Measurements from ENCODE around the gene NTM. TPM values are rescaled to one million over a fixed set of nuclear protein-coding genes. Genes with fewer than 3 reads are reported as not detected.

Gene NTM
- total RNA-seq, 1 experiment from 2014 or later = not detected

DNA sequence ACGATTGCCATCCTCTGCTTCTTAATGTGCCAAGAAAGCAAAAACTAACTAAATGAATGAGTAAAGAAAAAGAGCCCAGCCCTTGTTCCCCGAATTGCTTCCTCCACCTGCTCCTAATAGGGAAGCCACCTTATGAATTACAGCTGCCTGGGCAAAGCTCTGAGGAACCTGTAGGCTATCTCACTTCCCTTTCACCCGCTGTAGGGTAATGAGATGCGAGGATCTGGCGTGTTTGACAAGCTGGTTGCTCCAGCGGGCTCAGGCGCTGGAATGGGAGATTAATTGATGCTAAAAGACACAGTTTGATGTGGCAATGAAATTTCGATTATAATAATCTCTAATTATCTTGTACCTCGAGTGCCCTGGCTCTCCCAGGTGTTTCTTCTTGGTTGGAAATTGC lies 256.4 kb downstream of the NTM start (continued):
- no peak for TF ChIP-seq FOSL1 (IDR thresholded peaks at IDR 0.05; ENCODE audit: low read depth)
- TF ChIP-seq ZNF274 (IDR thresholded peaks at IDR 0.05; ENCODE audit: low read depth, low read length) = no peak
- no peak for TF ChIP-seq CBX3 (IDR thresholded peaks at IDR 0.05; ENCODE audit: low read depth)
- TF ChIP-seq, protein P1, sequence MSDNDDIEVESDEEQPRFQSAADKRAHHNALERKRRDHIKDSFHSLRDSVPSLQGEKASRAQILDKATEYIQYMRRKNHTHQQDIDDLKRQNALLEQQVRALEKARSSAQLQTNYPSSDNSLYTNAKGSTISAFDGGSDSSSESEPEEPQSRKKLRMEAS (IDR thresholded peaks at IDR 0.05) = no peak
- no peak for TF ChIP-seq TCF7L2 (IDR thresholded peaks at IDR 0.05; ENCODE audit: borderline replicate concordance, extremely low read depth, insufficient read depth, insufficient read length)
- TF ChIP-seq, protein P2, sequence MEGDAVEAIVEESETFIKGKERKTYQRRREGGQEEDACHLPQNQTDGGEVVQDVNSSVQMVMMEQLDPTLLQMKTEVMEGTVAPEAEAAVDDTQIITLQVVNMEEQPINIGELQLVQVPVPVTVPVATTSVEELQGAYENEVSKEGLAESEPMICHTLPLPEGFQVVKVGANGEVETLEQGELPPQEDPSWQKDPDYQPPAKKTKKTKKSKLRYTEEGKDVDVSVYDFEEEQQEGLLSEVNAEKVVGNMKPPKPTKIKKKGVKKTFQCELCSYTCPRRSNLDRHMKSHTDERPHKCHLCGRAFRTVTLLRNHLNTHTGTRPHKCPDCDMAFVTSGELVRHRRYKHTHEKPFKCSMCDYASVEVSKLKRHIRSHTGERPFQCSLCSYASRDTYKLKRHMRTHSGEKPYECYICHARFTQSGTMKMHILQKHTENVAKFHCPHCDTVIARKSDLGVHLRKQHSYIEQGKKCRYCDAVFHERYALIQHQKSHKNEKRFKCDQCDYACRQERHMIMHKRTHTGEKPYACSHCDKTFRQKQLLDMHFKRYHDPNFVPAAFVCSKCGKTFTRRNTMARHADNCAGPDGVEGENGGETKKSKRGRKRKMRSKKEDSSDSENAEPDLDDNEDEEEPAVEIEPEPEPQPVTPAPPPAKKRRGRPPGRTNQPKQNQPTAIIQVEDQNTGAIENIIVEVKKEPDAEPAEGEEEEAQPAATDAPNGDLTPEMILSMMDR (IDR thresholded peaks at IDR 0.05 in 2 of 3, conservative IDR thresholded peaks at IDR 0.05 in 1 of 3; ENCODE audit: borderline replicate concordance in 1 of 3, insufficient read depth in 1 of 3, low read depth in 2 of 3, low read length in 2 of 3) = no peak
- TF ChIP-seq EZH2phosphoT487 (IDR thresholded peaks at IDR 0.05; ENCODE audit: borderline replicate concordance) = no peak

DNA sequence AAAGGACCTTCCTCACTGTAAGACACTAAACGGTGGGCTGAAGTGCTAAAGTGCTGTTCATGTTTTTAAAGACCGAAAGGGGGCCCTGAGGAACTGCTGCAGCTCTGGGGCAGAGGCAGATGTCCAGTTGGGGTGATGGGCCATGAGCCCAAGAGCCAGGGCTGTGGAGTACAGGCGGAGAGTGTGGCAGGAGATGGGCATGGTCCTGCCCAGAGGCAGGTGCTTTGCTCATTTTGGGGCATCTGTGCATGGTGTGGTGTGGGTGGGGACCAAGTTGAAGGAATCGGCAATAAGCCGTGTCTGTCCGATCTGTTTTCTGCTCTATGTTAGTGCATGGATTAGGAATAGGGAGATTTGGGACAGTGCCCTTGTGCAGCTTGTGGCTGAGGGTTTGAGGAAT lies 258.3 kb downstream of the NTM start:
- Histone ChIP-seq H2AFZ (ENCODE audit: low read depth, low read length, poor library complexity, severe bottlenecking) (no peak overlapping the region), H3K79me2 (ENCODE audit: insufficient read depth, low read length) (no peaks in the 10 kb centered on the region), H3K9me2 (ENCODE audit: insufficient read depth) (no peaks in the 10 kb centered on the region), H3K4me2 (ENCODE audit: low read length) (no peak overlapping the region), H3K9me3 (ENCODE audit: control insufficient read depth in 1 of 2, insufficient read depth in 1 of 2, low read depth in 1 of 2, low read length in 2 of 2) (peaks cover 0 to 4% of the 10 kb centered on the region in 2 experiments; a peak in 1 of 4 replicates), H3K4me3 (replicated peaks in 1 of 2; ENCODE audit: low read depth in 1 of 2, low read length in 2 of 2) (no peak overlapping the region), H3K27ac (ENCODE audit: low read depth, low read length) (no peak overlapping the region), H3K4me1 (ENCODE audit: control insufficient read depth in 1 of 2, insufficient read depth in 2 of 2, low read length in 2 of 2) (no peaks in the 10 kb centered on the region), H3K36me3 (ENCODE audit: control insufficient read depth in 1 of 2, insufficient read depth in 2 of 2, low read length in 2 of 2) (no peaks in the 10 kb centered on the region), H4K20me1 (ENCODE audit: insufficient read depth) (no peaks in the 10 kb centered on the region), H3K9ac (ENCODE audit: low read length) (no peak overlapping the region), H3K27me3 (ENCODE audit: insufficient read depth, low read length) (no peaks in the 10 kb centered on the region)
- DNase-seq (ENCODE audit: low read depth, low spot score) = no peak
- no TSS peak for BruUV-seq (replicated peaks)
- ChIA-PET POLR2A (no interaction called here), RAD21 (ENCODE audit: low non-redundant PET in 1 of 2, low total read pairs in 2 of 2, uncharacterized antibody in 2 of 2, unreplicated experiment in 2 of 2) (no interaction called here), CTCF (no interaction called here)
- no peak for ATAC-seq
- intact Hi-C loops (cut with micrococcal nuclease) = no loop called here
- TF ChIP-seq JUND (IDR thresholded peaks at IDR 0.05) (no peak), ZNF274 (IDR thresholded peaks at IDR 0.05; ENCODE audit: low read depth, low read length) (no peak), SP1 (IDR thresholded peaks at IDR 0.05; ENCODE audit: low read depth) (no peak), RAD21 (IDR thresholded peaks at IDR 0.05; ENCODE audit: low read depth) (no peak), ELF1 (IDR thresholded peaks at IDR 0.05; ENCODE audit: borderline replicate concordance, low read depth) (no peak), SIN3A (IDR thresholded peaks at IDR 0.05; ENCODE audit: low read depth) (no peak), CBX3 (IDR thresholded peaks at IDR 0.05; ENCODE audit: low read depth) (no peak), POLR2AphosphoS5 (IDR thresholded peaks at IDR 0.05; ENCODE audit: low read depth, low read length) (no peak), ZFX (IDR thresholded peaks at IDR 0.05) (no peak)
- TF ChIP-seq, protein P3, sequence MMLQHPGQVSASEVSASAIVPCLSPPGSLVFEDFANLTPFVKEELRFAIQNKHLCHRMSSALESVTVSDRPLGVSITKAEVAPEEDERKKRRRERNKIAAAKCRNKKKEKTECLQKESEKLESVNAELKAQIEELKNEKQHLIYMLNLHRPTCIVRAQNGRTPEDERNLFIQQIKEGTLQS (IDR thresholded peaks at IDR 0.05) = no peak
- TF ChIP-seq, protein P1 (IDR thresholded peaks at IDR 0.05) = no peak
- TF ChIP-seq, protein P2 (IDR thresholded peaks at IDR 0.05 in 2 of 3, conservative IDR thresholded peaks at IDR 0.05 in 1 of 3; ENCODE audit: borderline replicate concordance in 1 of 3, insufficient read depth in 1 of 3, low read depth in 2 of 3, low read length in 2 of 3) = no peak
- TF ChIP-seq, protein P4, sequence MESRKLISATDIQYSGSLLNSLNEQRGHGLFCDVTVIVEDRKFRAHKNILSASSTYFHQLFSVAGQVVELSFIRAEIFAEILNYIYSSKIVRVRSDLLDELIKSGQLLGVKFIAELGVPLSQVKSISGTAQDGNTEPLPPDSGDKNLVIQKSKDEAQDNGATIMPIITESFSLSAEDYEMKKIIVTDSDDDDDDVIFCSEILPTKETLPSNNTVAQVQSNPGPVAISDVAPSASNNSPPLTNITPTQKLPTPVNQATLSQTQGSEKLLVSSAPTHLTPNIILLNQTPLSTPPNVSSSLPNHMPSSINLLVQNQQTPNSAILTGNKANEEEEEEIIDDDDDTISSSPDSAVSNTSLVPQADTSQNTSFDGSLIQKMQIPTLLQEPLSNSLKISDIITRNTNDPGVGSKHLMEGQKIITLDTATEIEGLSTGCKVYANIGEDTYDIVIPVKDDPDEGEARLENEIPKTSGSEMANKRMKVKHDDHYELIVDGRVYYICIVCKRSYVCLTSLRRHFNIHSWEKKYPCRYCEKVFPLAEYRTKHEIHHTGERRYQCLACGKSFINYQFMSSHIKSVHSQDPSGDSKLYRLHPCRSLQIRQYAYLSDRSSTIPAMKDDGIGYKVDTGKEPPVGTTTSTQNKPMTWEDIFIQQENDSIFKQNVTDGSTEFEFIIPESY (IDR thresholded peaks at IDR 0.05; ENCODE audit: extremely low read depth, insufficient replicate concordance, low read length) = no peak

Measured in HCT116 (cell line).